GM13977 (cell line): ENCODE results near the gene SPATA46.

Experiments
- DNase-seq: peaks from one replicate; pipeline ENCODE4 v3.0.0; 2012; ENCODE audit warnings: low spot score
- CTCF ChIP-seq: IDR thresholded peaks from 2 replicates; pipeline ENCODE4 v1.5.1; 2012; ENCODE audit warnings: mild to moderate bottlenecking, control low read depth; ENCODE audit not compliant: insufficient read depth; ENCODE audit errors: extremely low read depth, missing control alignments
- in situ Hi-C: fragments of 300-500 bp; cut with MboI; formaldehyde crosslinking; loops from one replicate; pipeline ENCODE4 v1.12.0; 2022; ENCODE audit warnings: low sequenced_read_pairs, low pct_unique_long_range_greater_than_20kb, mixed read lengths, inconsistent platforms; ENCODE audit not compliant: unreplicated experiment

Gene SPATA46

DNA sequence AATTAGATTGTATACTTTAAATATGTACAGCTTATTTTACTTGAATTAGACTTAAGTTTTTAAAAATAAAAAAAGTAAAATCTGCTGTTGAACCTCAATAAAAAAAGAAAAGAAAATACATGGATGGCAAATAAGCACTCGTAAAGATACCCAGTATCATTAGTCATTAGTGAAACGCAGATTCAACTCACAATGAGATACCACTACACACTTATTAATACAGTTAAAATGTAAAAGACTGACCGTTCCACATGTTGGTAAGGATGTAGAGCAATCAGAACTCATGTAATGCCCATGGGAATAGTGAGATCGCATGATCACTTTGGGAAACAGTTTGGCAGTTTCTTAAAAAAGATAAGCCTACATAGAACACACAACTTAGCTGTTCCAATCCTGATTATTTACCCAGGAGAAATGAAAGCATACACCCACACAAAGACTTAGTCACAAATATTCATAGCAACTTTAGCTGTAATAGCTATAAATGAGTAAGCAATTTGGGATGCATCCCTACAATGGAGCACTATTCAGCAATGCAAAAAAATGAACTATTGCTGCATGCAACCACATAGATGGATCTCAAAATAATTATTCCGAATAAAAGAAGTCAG is 28.0 kb upstream of the SPATA46 start:
- TF ChIP-seq CTCF: no peak
- in situ Hi-C loops: no loop called here
- DNase-seq: no peak

DNA sequence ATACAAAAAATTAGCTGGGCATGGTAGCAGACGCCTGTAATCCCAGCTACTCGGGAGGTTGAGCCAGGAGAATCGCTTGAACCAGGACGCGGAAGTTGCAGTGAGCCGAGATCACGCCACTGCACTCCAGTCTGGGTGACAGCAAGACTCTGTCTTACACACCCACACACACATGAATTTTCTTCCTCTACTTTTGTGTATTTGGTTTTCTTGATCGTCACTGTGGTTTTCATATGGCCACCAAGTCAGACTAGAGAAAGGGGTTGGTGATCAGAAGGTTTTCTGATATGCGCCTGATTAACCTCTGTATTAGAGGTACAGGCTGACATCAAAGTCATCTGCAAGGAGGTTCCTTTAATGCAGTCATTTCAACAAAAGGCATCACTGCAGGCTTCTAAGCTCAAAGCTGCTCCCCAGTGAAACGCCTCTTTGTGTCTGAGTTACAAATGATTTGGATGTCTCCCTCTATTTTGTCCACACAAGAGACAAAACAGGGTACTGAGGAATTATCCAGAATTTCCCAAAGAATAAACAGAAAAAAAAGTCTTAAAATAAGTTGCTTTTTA is 24.2 kb upstream of the SPATA46 start:
- no peak for DNase-seq
- in situ Hi-C loops: no loop called here
- no peak for TF ChIP-seq CTCF

GRCh38 chr1:162398999-162399580 is 22.4 kb upstream of the SPATA46 start:
- in situ Hi-C loops: no loop called here
- no peak for TF ChIP-seq CTCF
- DNase-seq: no peak

DNA sequence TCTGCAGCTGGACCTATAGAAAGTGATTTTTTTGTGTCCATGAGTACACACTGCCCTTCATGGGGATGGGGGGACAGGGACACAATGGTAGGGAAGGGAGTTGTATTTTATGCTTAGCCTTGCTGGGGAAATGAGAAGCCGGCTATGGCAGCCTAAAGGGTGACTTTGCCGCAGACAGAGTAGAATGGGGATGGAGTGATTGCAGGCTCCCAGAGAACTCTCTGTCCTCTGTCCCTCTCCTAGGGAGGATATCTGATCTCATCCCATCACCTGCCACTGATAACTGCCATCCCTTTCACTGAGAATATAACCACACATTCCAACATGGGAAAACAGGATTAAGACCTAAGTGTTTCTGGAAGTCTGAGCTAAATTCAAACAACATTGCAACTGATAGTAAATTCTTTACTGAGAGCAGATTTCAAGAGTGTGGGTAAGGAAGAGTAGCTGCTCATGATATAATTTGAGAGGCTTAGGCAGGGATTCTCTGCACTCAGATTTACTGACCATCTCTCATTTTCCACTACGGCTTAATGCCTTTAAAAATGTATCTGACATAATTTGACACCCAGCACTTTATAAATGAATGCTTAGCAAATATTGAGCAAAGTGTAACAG is 21.4 kb upstream of the SPATA46 start:
- no peak for DNase-seq
- in situ Hi-C loops: no loop called here
- no peak for TF ChIP-seq CTCF

GRCh38 chr1:162397039-162397448 is 20.4 kb upstream of the SPATA46 start:
- in situ Hi-C loops: no loop called here
- DNase-seq: no peak
- no peak for TF ChIP-seq CTCF

GRCh38 chr1:162396201-162396906 is 19.7 kb upstream of the SPATA46 start:
- TF ChIP-seq CTCF: no peak
- no peak for DNase-seq
- in situ Hi-C loops: no loop called here
